ENCODE results near the gene MMP15.

- TF ChIP-seq CTCF (IDR thresholded peaks at IDR 0.05), result no peak
- TF ChIP-seq POLR2A (IDR thresholded peaks at IDR 0.05), result no peak
- TF ChIP-seq POLR2AphosphoS5 (IDR thresholded peaks at IDR 0.05), result no peak
Observed at GRCh38 chr16:57993897-57994296, 31.7 kb upstream of the MMP15 start.

Data from transverse colon (tissue), 4 donors.